Coronary artery (tissue), 2 donors: ENCODE measurements around the gene PDZRN3.

Experiments used
- DNase-seq: peaks from one replicate; pipeline ENCODE4 v3.0.0-alpha.2; 2017; ENCODE audit warnings: low spot score
- H3K27ac ChIP-seq, 2 donors: fragments of 200-600 bp; sonication (generic); one replicate each; pipeline ENCODE4 v1.5.1; 2016 to 2019
- H3K4me3 ChIP-seq: fragments of 200-600 bp; sonication (generic); 2 replicates; pipeline ENCODE4 v1.5.1; 2016; ENCODE audit warnings: mild to moderate bottlenecking, moderate library complexity
- TF ChIP-seq, protein P1 (sequence below): fragments of 200-600 bp; sonication (generic); IDR thresholded peaks from one replicate; pipeline ENCODE4 v1.5.1; 2019; ENCODE audit warnings: antibody characterized with exemption

PDZRN3 gene

DNA sequence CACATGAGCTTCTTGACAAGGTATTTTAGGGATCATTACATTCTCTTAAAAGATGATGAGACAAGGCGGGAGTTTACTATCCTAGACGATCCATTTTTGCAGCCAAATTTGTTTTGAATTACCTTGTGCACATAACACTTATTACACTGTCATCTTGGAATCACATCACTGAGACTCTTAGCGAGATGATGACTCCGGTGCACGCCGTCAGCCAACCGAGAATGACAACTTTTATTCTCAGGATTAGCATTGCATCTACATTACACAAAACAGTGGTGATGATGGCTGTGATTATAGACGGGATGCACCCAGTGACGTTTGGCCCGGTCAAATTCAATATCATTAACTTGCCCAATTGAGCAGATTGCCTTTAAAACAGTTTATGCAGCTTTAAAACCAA, 216.1 kb downstream of the PDZRN3 start:
- Histone ChIP-seq H3K4me3 (no peak overlapping the region), H3K27ac (no peak overlapping the region)
- TF ChIP-seq, protein P1, sequence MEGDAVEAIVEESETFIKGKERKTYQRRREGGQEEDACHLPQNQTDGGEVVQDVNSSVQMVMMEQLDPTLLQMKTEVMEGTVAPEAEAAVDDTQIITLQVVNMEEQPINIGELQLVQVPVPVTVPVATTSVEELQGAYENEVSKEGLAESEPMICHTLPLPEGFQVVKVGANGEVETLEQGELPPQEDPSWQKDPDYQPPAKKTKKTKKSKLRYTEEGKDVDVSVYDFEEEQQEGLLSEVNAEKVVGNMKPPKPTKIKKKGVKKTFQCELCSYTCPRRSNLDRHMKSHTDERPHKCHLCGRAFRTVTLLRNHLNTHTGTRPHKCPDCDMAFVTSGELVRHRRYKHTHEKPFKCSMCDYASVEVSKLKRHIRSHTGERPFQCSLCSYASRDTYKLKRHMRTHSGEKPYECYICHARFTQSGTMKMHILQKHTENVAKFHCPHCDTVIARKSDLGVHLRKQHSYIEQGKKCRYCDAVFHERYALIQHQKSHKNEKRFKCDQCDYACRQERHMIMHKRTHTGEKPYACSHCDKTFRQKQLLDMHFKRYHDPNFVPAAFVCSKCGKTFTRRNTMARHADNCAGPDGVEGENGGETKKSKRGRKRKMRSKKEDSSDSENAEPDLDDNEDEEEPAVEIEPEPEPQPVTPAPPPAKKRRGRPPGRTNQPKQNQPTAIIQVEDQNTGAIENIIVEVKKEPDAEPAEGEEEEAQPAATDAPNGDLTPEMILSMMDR = no peak
- no peak for DNase-seq

DNA sequence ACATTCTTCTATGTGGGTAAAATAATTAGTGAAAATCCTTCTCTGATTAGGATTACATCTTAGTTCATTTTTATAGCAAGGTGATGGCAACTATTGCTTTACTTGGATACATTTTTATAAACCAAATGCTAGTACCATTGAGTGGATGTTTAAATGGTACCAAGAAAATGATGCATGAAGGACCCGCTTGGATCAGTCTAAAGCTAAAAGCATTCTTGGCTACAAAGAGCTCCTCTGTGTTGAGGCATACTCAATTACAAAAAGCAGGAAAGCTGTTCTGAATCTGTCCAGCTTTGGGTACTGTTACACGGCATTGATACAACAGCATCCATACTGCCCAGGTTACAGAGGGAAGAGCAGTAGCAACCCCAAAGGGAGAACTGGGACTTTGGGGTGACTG, 217.2 kb downstream of the PDZRN3 start:
- TF ChIP-seq, protein P1 = no peak
- no peak overlapping the region for H3K4me3 ChIP-seq
- H3K27ac ChIP-seq = peak overlapping the region in 1 of 2 donors; percentile 41
- DNase-seq = no peak

- no peak for DNase-seq
- Histone ChIP-seq H3K27ac (peak overlapping the region in 1 of 2 donors; percentile 12), H3K4me3 (no peak overlapping the region)
- TF ChIP-seq, protein P1 = no peak
These were observed 218.9 kb downstream of the PDZRN3 start for GRCh38 chr3:73405853-73406252.

DNA sequence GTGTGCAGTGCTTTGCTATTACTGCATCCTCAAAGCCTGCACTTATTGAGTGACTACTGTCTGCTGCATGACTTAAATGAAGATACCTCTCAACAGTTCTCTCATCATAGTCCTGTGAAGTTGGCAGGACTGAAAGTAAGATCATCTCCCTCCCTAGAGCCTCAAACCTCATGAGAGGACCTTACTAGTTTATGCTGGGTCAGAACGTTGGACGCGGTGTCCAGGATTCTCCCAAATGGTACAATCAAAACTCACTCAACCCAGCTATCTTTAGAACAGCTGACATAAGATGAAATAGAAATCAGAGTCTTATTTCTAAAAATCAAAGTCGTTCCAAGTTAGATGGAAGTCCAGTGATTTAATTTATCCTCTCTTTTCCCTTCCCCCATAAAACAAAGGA, 219.7 kb downstream of the PDZRN3 start:
- no peak for DNase-seq
- H3K4me3 ChIP-seq = no peak overlapping the region
- TF ChIP-seq, protein P1 = no peak
- H3K27ac ChIP-seq = no peak overlapping the region

DNA sequence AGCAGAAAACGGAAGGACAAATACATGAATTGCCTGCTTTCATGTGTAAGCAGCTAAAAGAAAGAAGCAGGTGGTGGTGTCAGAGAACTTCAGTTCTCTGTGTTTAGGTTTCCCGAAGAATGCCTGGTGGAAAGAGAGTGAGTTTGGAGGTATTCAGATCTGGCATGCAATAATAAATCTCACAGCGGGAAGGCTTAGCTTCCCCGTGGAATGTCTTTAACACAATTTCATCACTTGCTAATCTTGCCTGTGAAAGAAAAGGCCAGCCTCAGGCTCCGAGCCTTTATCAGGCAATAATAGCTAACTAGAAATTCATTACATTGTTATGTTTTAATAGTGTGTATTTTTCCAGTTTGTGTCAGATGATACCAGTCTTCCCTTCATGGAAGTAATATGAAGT, 220.3 kb downstream of the PDZRN3 start:
- Histone ChIP-seq H3K4me3 (no peak overlapping the region), H3K27ac (no peak overlapping the region)

DNA sequence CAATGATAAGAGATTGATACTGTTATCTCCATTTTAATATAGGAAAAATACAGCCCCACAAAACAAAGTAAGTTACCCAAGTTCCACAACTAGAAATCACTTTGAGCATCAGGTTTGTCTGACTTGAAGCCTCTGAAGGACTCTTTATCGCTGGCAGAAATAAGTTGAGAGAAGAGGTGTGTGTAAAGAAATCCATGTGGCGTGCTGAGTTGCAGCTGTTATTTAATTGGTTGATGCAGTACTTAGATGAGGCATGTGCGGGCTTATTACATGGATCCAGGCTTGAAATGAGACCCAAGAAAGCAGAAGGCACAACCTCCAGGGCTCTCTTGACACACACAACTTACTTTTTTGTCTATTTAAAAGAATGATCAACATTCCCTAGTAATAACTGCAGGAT, 221.3 kb downstream of the PDZRN3 start:
- DNase-seq = no peak
- Histone ChIP-seq H3K27ac (no peak overlapping the region), H3K4me3 (no peak overlapping the region)
- TF ChIP-seq, protein P1 = no peak

More for the DNA sequence above, 220.3 kb downstream of the PDZRN3 start:
- TF ChIP-seq, protein P1 = no peak
- no peak for DNase-seq

- DNase-seq = no peak
- TF ChIP-seq, protein P1 = no peak
- H3K4me3 ChIP-seq = no peak overlapping the region
- H3K27ac ChIP-seq = peak overlapping the region in 1 of 2 donors; percentile 33
These were observed 223.0 kb downstream of the PDZRN3 start for GRCh38 chr3:73401616-73402279.
